GM06990 (cell line): Measurements from ENCODE around the gene CNTNAP2.

ENCODE experiments used
- DNase-seq: peaks from one replicate; pipeline ENCODE4 v3.0.0-alpha.2; 2011; ENCODE audit not compliant: insufficient read length; ENCODE audit errors: extremely low read depth
- H3K27me3 ChIP-seq: replicated peaks from 2 replicates; pipeline ENCODE4 v1.6.0; 2011; ENCODE audit warnings: low read length; ENCODE audit not compliant: control insufficient read depth, insufficient read depth
- H3K36me3 ChIP-seq: 2 replicates; pipeline ENCODE4 v1.5.1; 2011; ENCODE audit warnings: low read length; ENCODE audit not compliant: control insufficient read depth, insufficient read depth
- H3K4me3 ChIP-seq: replicated peaks from 2 replicates; pipeline ENCODE4 v1.5.1; 2011; ENCODE audit warnings: low read depth, mild to moderate bottlenecking, control low read depth, low read length
- CTCF ChIP-seq: IDR thresholded peaks from 2 replicates; pipeline ENCODE4 v1.5.1; 2011; ENCODE audit warnings: low read length, control low read depth, mild to moderate bottlenecking, inconsistent platforms; ENCODE audit not compliant: insufficient read depth, poor library complexity, severe bottlenecking

CNTNAP2 gene

GRCh38 chr7:146652176-146652575, 535.6 kb downstream of the CNTNAP2 start:
- no peak overlapping the region for H3K4me3 ChIP-seq
- no peak for DNase-seq
- no peaks in the 10 kb centered on the region for H3K27me3 ChIP-seq
- TF ChIP-seq CTCF: no peak
- no peaks in the 10 kb centered on the region for H3K36me3 ChIP-seq

DNA sequence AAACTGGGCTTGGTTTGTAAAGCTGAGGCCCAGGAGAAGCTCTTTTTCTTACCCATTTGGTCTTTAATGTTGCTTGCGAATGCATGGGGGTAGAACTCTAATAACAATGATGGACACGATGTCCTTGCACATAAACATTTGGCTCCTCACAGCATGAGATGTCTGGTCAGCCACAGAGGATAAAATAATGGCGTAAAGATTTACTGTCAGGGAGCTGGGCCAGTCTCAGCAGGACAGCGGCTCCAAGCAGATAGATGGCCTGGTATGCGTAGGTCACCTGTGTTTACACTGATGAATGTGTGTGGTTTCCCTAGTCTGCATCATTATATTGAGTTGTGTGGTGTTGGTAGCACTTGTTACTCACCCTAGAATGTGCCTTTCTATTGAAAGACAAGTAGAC, 537.4 kb downstream of the CNTNAP2 start:
- no peaks in the 10 kb centered on the region for H3K27me3 ChIP-seq
- no peak for DNase-seq
- H3K36me3 ChIP-seq: no peaks in the 10 kb centered on the region
- no peak overlapping the region for H3K4me3 ChIP-seq
- no peak for TF ChIP-seq CTCF

DNA sequence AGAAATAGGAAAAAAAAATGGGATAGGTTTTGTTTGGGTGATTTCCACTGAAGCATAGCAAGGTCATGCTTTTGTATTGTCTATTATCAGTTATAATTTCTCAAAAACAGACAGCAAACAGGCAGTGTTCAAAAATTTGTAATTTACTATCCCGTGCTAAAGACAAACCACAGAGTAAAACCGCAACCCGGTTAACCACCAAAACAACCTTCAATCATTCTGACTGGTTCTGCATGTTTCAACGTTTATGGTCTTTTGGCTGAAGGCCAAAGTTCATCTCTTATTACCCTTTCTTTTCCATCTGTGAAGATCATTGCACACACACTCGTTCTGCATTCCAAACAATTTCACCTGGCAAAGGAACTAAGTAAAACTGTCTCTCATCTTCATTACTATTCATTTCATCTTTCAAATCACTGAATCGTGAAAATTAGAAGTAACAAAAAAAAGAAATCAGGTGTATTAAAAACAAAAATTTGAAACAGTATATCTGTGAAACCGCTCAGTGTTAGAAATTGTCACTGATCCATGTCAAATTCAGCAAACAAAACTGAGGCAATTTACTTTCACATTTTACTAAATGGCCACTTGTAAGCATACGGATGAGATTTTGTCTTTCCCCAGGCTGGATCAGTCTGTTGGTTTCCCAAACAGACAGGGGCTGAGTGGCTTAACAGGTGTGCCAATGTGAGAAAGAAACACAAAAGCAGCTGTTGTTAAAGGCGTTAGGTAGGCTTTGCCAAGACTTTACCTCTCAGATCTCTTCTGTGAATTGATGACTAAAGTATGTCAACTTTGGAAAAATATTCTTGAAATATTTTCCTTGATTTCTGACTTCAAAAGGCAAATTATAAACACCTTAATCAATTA, 539.6 kb downstream of the CNTNAP2 start:
- H3K4me3 ChIP-seq: no peak overlapping the region
- no peak for TF ChIP-seq CTCF
- DNase-seq: no peak

DNA sequence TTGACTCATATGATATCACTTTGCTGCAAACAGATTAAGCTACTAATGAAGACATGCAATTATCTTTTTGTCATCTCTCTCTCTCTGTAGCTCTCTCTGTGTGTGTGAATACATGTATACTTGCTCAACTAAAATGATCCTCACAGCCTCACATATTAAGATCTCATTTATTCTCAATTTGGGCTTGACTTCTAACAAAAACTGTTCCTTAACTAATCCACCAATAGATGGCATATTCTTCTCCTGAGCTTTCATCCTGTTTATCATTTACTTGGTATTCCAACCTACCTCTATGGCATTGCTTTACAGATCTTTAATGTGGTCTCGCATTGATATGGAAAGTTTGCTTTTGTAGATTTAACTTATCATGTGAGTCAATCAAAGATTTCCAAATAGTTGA, 540.4 kb downstream of the CNTNAP2 start:
- no peak for TF ChIP-seq CTCF
- H3K36me3 ChIP-seq: no peaks in the 10 kb centered on the region
- H3K27me3 ChIP-seq: no peaks in the 10 kb centered on the region
- H3K4me3 ChIP-seq: no peak overlapping the region
- DNase-seq: no peak

More for the DNA sequence above, 539.6 kb downstream of the CNTNAP2 start:
- H3K36me3 ChIP-seq: no peaks in the 10 kb centered on the region
- H3K27me3 ChIP-seq: no peaks in the 10 kb centered on the region

DNA sequence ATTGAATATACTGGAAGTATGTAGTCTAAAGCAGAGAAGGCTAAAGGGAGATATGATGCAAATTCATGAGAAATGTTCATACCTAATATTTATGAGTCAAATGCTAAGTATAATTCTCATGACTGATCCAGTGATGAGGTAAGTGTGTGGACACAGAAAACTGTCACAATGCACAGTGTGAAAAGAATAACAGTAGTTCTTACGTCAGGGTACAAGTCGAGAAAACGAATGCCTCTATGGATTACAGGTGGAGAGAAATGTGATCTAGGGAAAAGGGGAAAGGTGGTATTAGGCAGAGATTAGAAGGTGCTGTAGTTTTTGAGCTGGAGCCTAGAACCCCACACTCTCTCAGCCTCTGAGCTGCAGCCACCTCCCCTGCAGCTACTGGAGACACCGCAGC, 542.0 kb downstream of the CNTNAP2 start:
- no peaks in the 10 kb centered on the region for H3K36me3 ChIP-seq
- DNase-seq: no peak
- H3K27me3 ChIP-seq: no peaks in the 10 kb centered on the region
- no peak for TF ChIP-seq CTCF
- H3K4me3 ChIP-seq: no peak overlapping the region
